ENCODE data around the gene ERH.

DNA sequence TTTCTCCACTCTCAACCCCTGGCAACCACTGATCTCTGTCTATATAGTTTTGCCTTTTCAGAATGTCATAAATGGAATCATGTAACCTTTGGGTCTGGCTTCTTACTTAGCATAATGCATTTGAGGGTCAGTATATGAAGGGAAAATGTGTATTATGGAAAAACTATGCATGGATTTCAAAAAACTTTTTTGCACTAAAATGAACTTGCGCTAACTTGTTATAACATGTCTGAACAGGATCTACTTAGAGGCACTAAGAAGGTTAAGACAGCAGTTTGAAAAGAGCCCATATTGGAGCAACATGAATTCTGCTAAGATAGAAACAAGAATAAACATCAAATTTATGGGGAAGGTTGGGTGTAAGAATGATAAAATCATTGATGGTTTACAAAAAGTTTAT lies 29.5 kb upstream of the ERH start:
- TF ChIP-seq, protein P1, sequence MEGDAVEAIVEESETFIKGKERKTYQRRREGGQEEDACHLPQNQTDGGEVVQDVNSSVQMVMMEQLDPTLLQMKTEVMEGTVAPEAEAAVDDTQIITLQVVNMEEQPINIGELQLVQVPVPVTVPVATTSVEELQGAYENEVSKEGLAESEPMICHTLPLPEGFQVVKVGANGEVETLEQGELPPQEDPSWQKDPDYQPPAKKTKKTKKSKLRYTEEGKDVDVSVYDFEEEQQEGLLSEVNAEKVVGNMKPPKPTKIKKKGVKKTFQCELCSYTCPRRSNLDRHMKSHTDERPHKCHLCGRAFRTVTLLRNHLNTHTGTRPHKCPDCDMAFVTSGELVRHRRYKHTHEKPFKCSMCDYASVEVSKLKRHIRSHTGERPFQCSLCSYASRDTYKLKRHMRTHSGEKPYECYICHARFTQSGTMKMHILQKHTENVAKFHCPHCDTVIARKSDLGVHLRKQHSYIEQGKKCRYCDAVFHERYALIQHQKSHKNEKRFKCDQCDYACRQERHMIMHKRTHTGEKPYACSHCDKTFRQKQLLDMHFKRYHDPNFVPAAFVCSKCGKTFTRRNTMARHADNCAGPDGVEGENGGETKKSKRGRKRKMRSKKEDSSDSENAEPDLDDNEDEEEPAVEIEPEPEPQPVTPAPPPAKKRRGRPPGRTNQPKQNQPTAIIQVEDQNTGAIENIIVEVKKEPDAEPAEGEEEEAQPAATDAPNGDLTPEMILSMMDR (conservative IDR thresholded peaks at IDR 0.05): no peak
- no peak for TF ChIP-seq ZFX (IDR thresholded peaks at IDR 0.05)

Data from C4-2B (cell line).